HG03342 (cell line): ENCODE data around the gene LRRC4.

Source experiments
- ATAC-seq: cut with Tn5 transposase; IDR thresholded peaks from one replicate; pipeline ENCODE4 v1.9.1; 2021; ENCODE audit warnings: mild to moderate bottlenecking, moderate library complexity; ENCODE audit not compliant: unreplicated experiment

Gene LRRC4

DNA sequence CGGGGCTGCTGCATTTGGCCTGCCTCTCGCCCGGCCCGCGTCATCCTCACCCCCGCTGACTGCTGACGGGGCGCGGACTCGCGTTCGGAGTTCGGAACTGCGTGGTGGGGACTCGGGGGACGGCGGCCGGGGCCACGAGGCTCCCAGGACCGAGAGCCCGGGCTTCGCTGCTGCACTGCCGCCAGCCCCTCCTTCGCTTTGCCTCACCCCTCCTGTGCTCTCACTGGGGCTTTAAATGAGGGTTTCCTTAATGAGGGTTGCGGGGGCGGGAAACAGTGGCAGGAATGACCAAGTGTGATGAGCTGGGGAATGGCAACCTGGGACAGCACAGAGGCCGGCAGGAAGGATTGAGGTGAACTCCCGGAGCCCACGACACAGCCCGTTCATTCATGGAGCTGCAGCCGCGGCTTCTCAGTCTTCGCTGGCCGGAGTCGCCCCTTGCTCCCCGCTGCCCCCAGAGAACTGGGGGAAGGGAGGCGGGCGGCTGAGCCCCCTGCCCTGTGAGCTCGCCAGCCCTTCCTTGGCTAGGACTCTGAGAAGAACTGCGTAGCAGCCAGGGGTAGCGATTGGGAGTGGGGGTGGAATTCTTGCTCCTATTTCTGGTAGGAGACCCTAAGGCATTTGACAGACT is 1.5 kb upstream of the LRRC4 start:
- no peak for ATAC-seq

DNA sequence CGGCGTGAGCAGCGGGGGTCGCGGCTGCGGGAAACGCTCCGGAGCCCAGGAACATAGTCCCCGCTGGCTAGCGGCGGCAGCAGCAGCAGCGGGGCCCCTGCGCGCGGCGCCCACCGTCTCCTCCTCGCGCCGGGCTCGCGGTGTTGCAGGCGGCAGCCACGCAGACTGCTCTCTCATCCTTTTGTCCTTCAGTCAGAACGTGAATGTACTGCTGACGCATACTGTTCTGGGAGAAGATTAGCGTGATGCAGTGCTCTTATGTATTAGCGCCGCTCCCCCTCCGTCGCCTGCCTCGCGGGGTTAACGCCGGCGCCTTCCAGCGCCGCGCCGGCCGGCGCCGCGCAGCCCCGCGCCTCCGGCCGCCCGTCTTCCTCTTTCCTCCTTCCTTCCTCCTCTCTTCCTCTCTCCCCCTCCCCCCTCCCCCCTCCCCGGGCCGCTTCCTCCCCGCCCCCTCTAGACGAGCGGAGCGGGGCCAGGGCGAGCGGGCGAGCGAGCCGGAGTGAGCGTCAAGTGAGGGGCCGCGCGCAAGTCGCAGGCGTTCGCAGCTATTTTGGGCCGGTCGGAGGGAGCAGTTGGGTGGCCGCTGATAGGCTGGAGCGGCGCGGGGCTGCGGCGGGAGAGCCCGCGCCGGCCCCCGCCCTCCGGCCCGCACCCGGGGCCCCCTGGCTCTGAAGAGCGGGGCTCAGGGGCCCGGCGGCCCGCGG is 816 bp upstream of the LRRC4 start:
- ATAC-seq, result peak; percentile 69

DNA sequence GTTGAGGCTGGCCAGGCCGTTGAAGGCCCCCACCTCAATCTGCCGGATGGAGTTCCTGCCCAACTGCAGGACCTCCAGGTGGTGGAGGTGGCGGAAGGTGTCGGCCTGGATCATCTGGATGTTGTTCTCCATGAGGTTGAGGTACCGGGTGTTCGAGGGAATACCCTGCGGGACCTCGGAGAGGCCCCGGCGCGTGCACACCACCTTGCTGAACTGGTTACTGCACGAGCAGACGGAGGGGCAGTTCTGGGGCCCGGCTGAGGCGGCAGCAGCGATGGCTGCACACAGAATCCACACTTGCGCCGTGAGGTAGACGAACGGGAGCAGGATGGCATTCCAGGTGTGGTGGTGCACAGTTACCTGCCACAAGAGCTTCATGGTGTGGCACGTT is 979 bp downstream of the LRRC4 start:
- no peak for ATAC-seq

DNA sequence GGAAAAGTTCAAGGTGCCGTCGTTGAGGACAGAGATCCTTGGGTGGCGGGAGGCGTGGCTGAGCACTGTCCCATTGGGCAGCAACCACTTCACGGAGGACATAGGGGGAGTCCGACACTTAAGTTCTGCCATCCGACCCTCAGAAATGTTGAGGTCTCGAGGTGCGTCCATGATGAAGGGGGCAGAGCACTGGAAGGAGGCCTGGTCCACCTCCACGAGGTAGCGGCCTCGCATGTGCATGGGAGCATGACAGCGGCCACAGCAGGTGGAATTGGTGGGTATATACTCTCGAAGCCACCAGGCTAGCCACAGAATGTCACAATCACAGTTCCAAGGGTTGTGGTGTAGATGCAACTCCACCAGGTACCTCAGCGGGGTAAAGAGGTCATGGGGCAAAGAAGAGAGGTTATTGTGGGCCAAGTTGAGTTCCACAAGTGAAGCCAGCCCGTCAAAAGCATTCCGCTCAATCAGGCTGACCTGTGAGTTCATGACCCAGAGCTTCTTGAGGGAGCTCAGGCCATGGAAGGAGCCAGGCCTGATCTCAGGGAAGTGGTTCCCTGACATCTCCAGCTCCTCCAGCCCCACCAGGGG is 1.7 kb downstream of the LRRC4 start:
- no peak for ATAC-seq

DNA sequence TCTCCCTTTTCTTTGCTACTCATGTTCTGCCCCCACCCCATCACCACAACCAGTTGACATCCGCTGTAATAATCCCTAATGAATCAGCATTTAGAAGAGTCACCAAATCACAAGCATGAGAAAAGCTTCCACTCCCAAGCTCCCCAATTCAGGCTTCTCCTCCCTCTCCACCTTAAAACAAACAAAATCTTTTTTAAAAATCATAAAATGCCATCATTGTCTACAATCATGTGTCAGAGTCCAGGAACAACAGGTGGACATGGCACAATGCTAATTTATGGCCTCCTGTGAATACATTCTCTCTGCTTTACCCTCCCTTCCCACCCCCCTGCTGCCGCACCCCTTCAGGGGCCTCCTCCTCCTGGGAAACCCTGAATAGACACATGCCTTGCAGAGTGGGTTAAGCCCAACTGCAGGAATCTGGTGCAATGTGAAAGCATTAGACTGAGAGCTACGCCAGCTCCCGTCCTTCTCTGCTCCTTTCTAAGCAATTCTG is 3.7 kb downstream of the LRRC4 start:
- ATAC-seq, result no peak

DNA sequence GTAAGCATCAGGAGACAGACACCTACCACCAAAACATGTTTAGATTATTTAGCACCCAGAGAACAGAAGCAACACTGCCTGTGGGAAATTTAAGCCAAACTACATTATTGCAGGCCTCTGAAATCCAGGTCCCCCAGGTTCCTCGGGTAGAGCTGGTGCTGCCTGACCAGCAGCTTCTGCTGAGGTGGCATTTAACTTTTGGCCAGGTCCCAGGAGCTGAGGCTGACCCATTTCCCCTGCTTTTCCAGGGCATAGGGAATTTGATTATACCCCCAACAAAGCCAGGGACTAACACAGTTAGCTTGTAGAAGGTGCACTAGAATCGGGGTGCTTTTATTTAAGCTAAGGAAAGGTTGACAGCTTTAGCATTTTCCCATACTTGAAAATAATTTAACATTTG is 4.7 kb downstream of the LRRC4 start:
- ATAC-seq, result no peak

DNA sequence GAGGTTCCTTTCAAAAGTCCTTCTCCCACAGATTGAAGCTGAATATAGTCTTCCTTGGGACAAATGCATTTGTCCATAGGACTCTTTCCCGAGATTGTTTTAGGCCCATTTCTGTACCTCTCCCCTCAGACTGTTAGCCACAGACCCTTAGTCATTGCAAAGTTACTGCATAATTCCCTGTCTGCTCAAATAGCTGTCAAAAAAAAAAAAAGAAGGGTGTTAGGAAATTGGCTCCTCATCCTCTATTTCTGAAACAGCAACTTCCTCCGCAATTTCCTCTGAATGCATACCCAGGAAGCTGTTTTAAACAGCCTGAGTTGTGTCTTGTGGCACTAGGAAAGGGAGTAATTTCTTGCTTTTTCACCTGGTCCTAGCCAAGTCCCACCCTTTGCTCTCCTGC is 5.4 kb downstream of the LRRC4 start:
- ATAC-seq, result no peak

DNA sequence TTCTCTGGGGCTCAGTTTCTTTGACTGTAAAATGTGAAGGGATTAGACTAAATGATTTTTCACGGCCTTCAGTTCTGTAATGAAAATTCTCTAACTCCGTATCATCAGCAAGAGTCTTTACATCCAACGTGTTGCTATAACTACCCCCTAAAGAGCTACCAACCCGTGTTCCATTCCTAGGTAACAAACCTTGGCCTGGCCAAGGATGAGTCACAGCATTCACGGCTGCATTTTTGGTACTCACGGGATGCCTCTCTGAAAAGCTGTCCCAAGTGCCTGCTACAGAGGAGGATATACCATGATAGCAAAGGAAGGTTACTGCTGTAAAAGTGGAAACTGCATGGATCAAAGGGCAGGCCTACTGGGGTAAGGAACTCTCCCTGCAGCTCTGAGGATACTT is 5.9 kb downstream of the LRRC4 start:
- ATAC-seq, result no peak

DNA sequence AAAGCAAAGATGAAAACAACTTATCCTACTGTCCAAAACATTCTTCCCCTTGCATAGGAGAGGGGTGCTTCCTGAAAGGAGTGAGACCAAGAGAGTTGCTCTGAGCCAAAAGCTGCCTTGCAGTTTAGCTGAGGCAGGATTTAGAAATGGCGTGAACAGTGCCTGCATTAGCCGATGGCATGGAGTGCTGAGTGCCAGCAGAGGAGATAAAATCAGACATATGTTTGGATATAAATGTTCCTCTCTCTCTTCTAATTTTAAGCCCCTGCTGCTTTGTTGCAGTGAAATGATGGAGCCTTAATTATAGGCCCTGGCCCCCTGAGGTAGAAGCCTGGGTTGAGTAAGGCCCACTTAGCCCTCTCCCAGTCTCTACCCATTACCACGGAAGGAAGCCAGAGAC is 7.1 kb downstream of the LRRC4 start:
- no peak for ATAC-seq

DNA sequence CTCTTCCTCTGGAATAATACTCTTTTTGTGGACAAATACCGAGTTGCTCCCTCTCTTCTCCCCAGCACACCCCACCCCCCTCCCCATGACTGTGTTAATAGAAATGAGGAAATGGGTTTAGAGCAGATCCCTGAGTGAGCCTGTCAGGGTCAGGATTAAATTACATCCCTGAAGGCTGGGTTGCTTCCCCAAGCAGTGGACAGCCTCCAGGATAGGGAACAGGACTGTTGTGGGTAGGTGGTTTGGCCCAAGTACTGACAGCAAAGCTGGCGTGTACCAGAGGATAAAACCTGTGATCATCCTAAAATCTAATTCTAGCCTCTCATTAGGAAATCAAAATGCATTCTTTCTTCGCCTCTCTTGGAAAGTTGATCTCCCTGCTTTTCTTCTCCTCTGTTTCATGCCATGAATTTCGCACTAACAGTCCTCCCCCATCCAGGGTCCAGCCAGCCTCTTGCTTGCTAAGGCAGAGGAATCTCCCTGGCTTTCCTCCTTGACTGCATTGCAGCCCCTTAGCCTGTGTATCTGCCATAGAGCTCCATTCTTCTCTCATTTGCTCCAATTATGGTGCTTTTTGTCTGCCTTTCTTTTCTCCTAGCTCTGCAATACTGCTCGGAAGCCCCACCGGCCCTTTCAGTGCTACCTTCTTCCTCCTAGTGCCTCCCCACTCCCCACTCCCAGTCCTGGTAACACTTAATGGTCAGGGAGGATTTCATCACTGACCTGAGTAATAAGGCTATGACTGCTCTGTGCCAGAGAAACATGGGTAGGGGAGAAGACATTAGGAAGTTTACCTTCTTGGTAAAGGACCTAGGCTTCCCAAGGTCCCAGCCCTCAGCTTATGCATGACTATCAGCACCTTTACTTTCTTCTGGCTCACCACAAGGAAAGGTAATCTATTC is 8.4 kb downstream of the LRRC4 start:
- no peak for ATAC-seq

DNA sequence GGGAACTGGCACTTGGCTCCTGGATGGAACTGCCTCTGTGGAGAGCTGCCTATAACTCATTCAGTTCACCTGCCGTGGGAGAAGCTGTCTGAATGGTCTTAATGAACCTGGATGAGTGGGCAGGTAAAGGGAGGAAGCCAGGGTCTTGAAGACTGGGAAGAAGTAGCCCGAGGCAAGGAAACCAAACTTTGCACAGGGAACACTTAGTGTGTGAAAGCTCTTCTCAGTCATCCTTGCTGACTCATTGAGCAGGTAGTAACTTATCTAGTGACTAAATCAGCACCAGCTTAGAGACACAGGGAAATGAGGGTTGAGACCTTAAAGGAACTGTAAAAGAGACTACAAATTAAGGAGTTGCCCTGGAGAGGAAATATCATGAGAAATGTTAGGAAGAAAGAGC is 9.9 kb downstream of the LRRC4 start:
- ATAC-seq, result no peak

DNA sequence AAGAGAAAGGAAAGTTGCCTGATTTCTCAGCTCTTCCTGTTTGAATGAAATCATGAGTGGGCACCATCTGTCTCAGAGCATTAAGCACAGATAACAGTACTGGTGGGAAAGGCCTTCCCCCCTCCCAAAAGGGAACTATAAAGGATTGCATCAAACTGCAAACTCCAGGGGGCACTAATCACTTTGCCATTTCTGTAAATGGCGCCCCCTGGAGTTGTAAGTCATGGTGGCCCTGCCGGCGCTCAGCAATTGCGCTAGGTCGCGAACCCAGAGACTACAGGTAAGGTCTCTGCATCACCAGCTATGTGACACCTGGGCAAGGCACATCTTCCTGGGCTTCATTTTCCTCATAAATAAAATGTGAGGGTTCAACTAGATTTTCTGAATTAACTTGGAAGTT is 11.1 kb downstream of the LRRC4 start:
- no peak for ATAC-seq

DNA sequence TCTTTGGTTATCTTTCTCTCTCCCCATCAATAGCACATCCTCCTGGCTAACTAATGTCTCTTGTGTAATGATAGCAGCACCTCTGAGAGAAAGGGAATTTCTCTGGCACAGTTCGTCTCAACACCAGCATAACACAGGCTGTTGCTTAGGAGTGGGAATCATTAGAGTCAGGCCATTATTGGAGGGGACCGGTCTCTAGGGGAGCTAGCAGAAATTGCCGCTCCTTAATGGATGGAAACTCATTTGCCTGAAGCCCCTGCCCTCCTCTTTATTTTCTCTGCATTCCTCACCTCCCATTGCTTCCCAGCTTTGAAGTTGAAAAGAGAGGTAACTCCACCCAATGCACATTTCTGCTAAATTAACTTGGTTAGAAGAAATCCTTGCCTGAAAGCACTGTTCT is 11.9 kb downstream of the LRRC4 start:
- ATAC-seq, result no peak

DNA sequence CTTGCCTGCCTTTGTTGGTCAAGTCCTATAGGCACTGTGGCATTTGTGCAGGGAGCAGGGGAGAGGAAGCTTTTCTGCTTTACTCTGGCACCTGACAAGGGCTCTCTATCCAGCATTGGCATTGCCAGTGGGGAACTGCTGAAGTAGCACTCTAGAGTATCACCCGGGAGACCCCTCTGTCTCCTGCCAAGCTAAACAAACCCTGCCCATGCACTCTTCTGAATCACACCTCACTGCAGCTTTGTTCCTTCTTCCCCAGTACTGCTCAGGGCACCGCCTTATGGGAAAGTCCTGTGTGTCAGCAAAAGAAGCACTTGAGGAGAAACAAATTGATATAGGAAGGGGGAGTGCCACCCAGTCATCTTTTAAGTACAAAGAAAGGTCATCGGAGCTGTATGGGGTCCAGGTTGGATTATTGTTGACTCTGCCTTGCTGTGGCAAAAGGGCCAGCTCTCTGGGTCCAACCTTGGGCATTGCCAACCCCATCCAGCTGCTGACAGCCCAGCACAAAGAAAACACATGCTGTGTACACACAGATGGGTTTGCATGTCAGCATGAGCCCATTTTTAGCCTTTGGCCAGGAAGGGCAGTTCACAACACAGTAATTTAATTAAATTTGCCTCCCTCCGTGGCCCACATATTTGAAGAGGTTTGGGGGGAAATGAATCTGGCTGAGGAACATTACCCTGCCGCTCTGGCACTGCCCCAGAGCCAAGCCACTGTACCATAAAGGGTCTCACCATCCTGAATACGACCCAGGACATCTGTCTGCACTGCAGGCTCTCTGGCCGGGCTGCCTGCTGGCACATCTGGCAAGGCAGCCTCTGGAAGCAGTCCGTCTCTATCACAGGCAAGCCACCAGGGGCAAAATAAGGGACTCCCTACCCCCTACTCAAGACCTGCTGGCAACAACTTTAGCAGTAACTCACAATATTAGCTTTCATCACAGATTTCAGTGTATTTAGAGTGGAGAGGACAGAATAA is 13.1 kb downstream of the LRRC4 start:
- no peak for ATAC-seq

DNA sequence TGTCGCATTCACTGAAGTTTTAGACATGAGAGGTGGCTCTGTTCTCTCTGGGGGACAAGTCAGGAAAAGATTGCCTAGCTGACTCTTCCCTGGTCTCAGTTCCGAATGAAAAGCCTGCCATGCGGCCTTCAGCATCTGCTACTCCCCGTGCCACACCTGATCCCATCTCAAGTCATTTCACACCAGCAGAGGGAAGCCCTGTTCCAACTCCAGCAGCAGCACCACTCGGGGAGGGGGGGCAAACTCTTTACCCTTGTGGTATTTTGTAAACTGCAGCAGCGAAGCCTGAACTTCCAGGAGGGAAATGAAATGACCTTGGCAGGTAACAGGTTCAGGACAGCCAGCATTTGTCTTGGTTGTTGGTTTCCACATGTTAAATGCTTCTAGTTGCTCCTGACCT is 13.8 kb downstream of the LRRC4 start:
- no peak for ATAC-seq

DNA sequence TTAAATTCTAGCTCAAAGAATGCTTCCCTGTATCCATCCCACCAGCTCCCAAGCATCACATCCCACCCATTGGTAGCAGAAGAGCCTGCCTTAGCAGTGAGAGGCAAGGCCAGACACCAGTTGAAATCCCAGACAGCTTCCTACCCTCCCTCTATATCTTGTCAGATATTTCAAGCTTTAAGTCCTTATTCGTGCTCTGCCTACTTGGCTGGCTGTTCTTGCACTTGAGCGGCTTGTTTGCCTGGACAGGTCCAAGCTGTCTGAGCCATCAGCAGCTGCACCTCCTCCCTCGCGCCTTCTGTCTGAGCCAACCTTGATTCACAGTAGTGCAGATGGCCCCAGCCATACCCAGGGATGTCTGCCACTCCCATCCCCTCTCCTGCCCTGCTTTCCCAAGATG is 16.4 kb downstream of the LRRC4 start:
- no peak for ATAC-seq

DNA sequence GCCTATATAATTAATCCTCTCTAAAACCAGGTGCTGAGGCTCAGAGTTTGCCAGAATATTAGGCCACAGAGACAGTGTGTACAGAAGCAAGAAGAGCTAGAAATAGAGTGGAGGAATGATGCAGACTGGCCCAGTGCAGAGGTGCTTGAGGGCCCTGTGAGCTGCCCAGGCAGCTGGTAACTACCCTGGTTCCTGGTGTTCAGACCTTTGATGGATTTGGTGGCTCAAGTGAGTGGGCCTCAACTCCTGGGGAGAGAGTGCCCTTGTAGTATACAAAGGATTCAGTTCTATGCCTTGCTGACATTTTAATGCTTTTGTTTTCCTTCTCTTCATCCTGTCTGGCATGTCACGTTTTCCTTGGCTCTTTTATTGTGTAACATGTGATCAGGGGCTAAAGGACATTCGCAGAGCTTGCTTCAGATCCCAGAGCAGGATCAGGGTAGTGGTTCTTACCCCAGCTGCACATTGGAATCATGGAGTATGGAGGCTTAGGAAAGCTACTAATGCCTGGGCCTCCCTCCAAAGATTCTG is 20.0 kb downstream of the LRRC4 start:
- ATAC-seq, result no peak

DNA sequence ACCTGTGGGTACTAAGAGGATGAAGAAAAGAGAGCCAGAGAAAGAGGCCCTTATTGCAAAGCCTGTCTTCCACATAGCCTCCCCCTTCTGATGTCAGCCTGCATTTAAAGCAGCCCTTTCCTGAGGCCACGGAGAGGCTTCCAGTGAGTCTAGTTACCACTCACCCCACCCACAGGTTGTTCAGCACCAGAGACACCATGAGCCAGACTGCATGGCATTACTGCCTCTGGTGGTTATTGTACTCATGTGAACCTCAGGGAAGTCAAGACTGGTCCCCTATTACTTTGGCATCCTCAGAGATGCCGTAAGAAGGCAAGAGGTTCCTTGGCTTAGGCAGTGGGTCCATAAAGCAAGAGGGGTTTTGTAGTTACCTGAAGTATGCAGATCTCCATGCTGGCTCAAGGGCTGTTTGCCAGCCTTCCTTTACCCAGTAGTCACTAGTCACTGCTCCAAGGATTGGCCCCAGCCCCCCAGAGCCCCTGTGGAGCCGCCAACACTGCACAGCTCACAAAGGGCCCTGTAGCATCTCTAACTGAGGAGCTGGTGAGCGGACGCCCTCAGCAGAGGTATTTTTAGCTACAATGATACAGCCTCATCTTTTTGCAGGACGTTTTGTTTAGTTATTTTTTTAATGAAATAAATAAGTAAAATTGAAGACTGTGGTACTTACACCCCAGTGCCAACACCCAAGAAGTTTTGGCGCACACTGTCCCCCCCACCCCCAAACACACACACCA is 20.7 kb downstream of the LRRC4 start:
- no peak for ATAC-seq

DNA sequence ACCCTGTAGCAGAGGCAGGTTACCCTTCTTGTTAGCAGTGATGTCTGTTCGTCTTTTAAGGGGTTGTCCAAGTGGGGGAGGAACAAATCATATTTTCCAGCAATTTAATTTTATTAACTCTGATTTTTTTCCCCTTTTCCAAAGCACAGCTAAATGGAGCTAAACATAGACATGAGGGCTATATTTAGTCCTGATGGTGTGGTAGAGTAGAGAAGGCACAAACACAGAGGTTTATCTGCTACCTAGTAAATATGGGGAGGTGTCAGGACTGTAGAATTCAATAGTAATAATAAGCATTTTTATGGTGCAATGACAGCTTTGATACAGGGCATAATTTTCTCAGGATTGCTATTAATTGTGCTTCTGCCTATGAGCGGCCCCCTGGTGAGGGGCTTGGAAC is 22.5 kb downstream of the LRRC4 start:
- no peak for ATAC-seq
